Mucosa of descending colon (tissue), 3 donors: ENCODE results near the gene SLC25A25. TPM values are rescaled to one million over a fixed set of nuclear protein-coding genes. Genes with fewer than 3 reads are reported as not detected.
A peak's percentile ranks its signal among the peaks of the same experiment; 100 is the strongest.

Source experiments
- ATAC-seq: fragments of 200-7000 bp; cut with Tn5 transposase; one replicate; pipeline ENCODE4 v1.9.1; 2020; ENCODE audit warnings: mild to moderate bottlenecking, moderate library complexity
- DNase-seq, 3 donors: peaks; one replicate each; pipeline ENCODE4 v3.0.0-alpha.2; 2020
- H3K36me3 ChIP-seq: fragments of 200-600 bp; one replicate; pipeline ENCODE4 v1.8.0; 2021; ENCODE audit warnings: low read depth, mild to moderate bottlenecking
- H3K4me1 ChIP-seq: fragments of 200-600 bp; one replicate; pipeline ENCODE4 v1.8.0; 2021; ENCODE audit warnings: low read depth, mild to moderate bottlenecking
- H3K4me3 ChIP-seq: fragments of 200-600 bp; one replicate; pipeline ENCODE4 v1.8.0; 2021; ENCODE audit warnings: mild to moderate bottlenecking
- H3K9me3 ChIP-seq: fragments of 200-600 bp; one replicate; pipeline ENCODE4 v1.8.0; 2021; ENCODE audit warnings: mild to moderate bottlenecking
- CTCF ChIP-seq: fragments of 200-600 bp; IDR thresholded peaks from one replicate; pipeline ENCODE4 v1.8.0; 2022; ENCODE audit warnings: antibody characterized with exemption, mild to moderate bottlenecking
- intact Hi-C, 2 donors: fragments of 100-400 bp; cut with DNase I in 1 of 2; cut with micrococcal nuclease in 1 of 2; formaldehyde crosslinking; loops; one replicate each; pipeline versions ENCODE4 v1.11.0 to v1.11.1; 2022; cut with DNase I, micrococcal nuclease
- total RNA-seq, 3 donors: library from RNA; stranded (reverse); fragmentation: NEBNext Ultra II Directional in 2 of 3; extraction: Animal tissue kit (Norgen Biotek cat#: 25700) in 2 of 3; gene quantifications; one replicate each; pipeline versions ENCODE4 v1.2.1 to v1.2.4, GENCODE V29; 2021 to 2023
- donor health status: DM: no; HTN: no; CAD: no; lungs with moderate emphysema.
- donor health status: DM: no; HTN: no; CAD: no.
- donor health status: DM: no; HTN: yes; CAD: no.

The SLC25A25 gene
- total RNA-seq, 3 donors from 2014 or later = 19.1 to 27.3 (median 21.3) TPM

GRCh38 chr9:128136816-128137793 is 69.1 kb downstream of the SLC25A25 start:
- peak; percentile 20 for ATAC-seq

GRCh38 chr9:128138001-128138400 is 70.0 kb downstream of the SLC25A25 start:
- no peak overlapping the region for H3K4me3 ChIP-seq
- peak; percentile 57 for ATAC-seq
- H3K36me3 ChIP-seq = no peaks in the 10 kb centered on the region
- DNase-seq = peak in 1 of 3 donors; percentile 27
- H3K4me1 ChIP-seq = no peaks in the 10 kb centered on the region
- H3K9me3 ChIP-seq = no peaks in the 10 kb centered on the region
- TF ChIP-seq CTCF = no peak
- intact Hi-C loops = no loop called here

More at GRCh38 chr9:128136816-128137793, 69.1 kb downstream of the SLC25A25 start:
- Histone ChIP-seq H3K9me3 (no peaks in the 10 kb centered on the region), H3K4me1 (no peaks in the 10 kb centered on the region), H3K36me3 (no peaks in the 10 kb centered on the region), H3K4me3 (no peak overlapping the region)
- TF ChIP-seq CTCF = no peak
- intact Hi-C loops = no loop called here
- DNase-seq = peak in 1 of 3 donors; percentile 25

- intact Hi-C loops = no loop called here
- no peak for TF ChIP-seq CTCF
- no peaks in the 10 kb centered on the region for H3K9me3 ChIP-seq
- H3K4me1 ChIP-seq = peaks cover 5% of the 10 kb centered on the region
- peak in 1 of 3 donors; percentile 7 for DNase-seq
- no peak overlapping the region for H3K4me3 ChIP-seq
- H3K36me3 ChIP-seq = no peaks in the 10 kb centered on the region
- no peak for ATAC-seq
Measured at GRCh38 chr9:128139621-128140020, 71.6 kb downstream of the SLC25A25 start.

GRCh38 chr9:128141604-128142003 is 73.6 kb downstream of the SLC25A25 start:
- Histone ChIP-seq H3K4me1 (peaks cover 5% of the 10 kb centered on the region), H3K9me3 (no peaks in the 10 kb centered on the region), H3K4me3 (no peak overlapping the region), H3K36me3 (no peaks in the 10 kb centered on the region)
- no peak for ATAC-seq
- DNase-seq = peak in 2 of 3 donors; percentile 5 to 7
- intact Hi-C loops = no loop called here
- no peak for TF ChIP-seq CTCF

GRCh38 chr9:128142061-128142460 is 74.0 kb downstream of the SLC25A25 start:
- Histone ChIP-seq H3K4me3 (no peak overlapping the region), H3K36me3 (no peaks in the 10 kb centered on the region), H3K9me3 (no peaks in the 10 kb centered on the region), H3K4me1 (peaks cover 5% of the 10 kb centered on the region)
- TF ChIP-seq CTCF = no peak
- peak in 1 of 3 donors; percentile 31 for DNase-seq
- ATAC-seq = peak; percentile 48
- intact Hi-C loops = no loop called here
